ENCODE data around the gene CCDC192.

The CCDC192 gene

GRCh38 chr5:127931396-127931795, 228.2 kb downstream of the CCDC192 start:
- DNase-seq: no peak

GRCh38 chr5:127933348-127933747, 230.2 kb downstream of the CCDC192 start:
- no peak for DNase-seq

GRCh38 chr5:127934791-127935256, 231.6 kb downstream of the CCDC192 start:
- peak; percentile 63 for DNase-seq

GRCh38 chr5:127935398-127935797, 232.2 kb downstream of the CCDC192 start:
- no peak for DNase-seq

- no peak for DNase-seq
Measured at GRCh38 chr5:127936439-127936972, 233.3 kb downstream of the CCDC192 start.

GRCh38 chr5:127938746-127939145, 235.6 kb downstream of the CCDC192 start:
- no peak for DNase-seq

- DNase-seq: no peak
Measured at GRCh38 chr5:127940854-127941253, 237.7 kb downstream of the CCDC192 start.

GRCh38 chr5:127941646-127942045, 238.5 kb downstream of the CCDC192 start:
- DNase-seq: no peak

GRCh38 chr5:127942246-127943060, 239.3 kb downstream of the CCDC192 start:
- DNase-seq: no peak

GRCh38 chr5:127943061-127943371, 239.8 kb downstream of the CCDC192 start:
- DNase-seq: no peak

GRCh38 chr5:127944125-127944524, 240.9 kb downstream of the CCDC192 start:
- DNase-seq: no peak

- no peak for DNase-seq
Measured at GRCh38 chr5:127947941-127948340, 244.8 kb downstream of the CCDC192 start.

- DNase-seq: no peak
Measured at GRCh38 chr5:127950707-127951391, 247.7 kb downstream of the CCDC192 start.

GRCh38 chr5:127951791-127952190, 248.6 kb downstream of the CCDC192 start:
- DNase-seq: no peak

GRCh38 chr5:127957183-127957582, 254.0 kb downstream of the CCDC192 start:
- no peak for DNase-seq

GRCh38 chr5:127957701-127958239, 254.6 kb downstream of the CCDC192 start:
- no peak for DNase-seq

GRCh38 chr5:127958421-127959011, 255.3 kb downstream of the CCDC192 start:
- no peak for DNase-seq

- peak; percentile 4 for DNase-seq
Measured at GRCh38 chr5:127959152-127959764, 256.1 kb downstream of the CCDC192 start.

GRCh38 chr5:127960270-127960691, 257.1 kb downstream of the CCDC192 start:
- DNase-seq: no peak

- no peak for DNase-seq
Measured at GRCh38 chr5:127961006-127961762, 258.0 kb downstream of the CCDC192 start.

- DNase-seq: no peak
Measured at GRCh38 chr5:127961763-127962145, 258.6 kb downstream of the CCDC192 start.

GRCh38 chr5:127962491-127962890, 259.3 kb downstream of the CCDC192 start:
- no peak for DNase-seq
